GM18520 (cell line): ENCODE results near the gene AIRE.
A peak's percentile ranks its signal among the peaks of the same experiment; 100 is the strongest.
"Not testable (repeated sequence)": the region's sequence is repeated elsewhere in the genome, so short reads cannot be mapped to it uniquely, and the experiment has no call there.

Source experiments
- ATAC-seq: cut with Tn5 transposase; IDR thresholded peaks from one replicate; pipeline ENCODE4 v1.9.1; 2021; ENCODE audit not compliant: unreplicated experiment

The AIRE gene

GRCh38 chr21:44285138-44285992, at the start of gene AIRE:
Gene AIRE (plus strand): TSS chr21:44285876. CDS start chr21:44286007, 131 bp downstream.
- no peak for ATAC-seq

GRCh38 chr21:44240353-44240752, 45.3 kb upstream of the AIRE start:
- not testable (repeated sequence) for ATAC-seq

GRCh38 chr21:44240842-44241241, 44.8 kb upstream of the AIRE start, which contains the start of gene ICOSLG:
Gene ICOSLG (minus strand): TSS chr21:44240943. CDS start chr21:44240817, 126 bp downstream.
- not testable (repeated sequence) for ATAC-seq

- not testable (repeated sequence) for ATAC-seq
Observed at GRCh38 chr21:44241281-44241680, 44.4 kb upstream of the AIRE start.

- ATAC-seq: peak; percentile 48
Observed at GRCh38 chr21:44243980-44244379, 41.7 kb upstream of the AIRE start.

- not testable (repeated sequence) for ATAC-seq
Observed at GRCh38 chr21:44247904-44248303, 37.8 kb upstream of the AIRE start.

- ATAC-seq: not testable (repeated sequence)
Observed at GRCh38 chr21:44249204-44250037, 36.3 kb upstream of the AIRE start.

GRCh38 chr21:44253832-44254710, 31.6 kb upstream of the AIRE start:
- no peak for ATAC-seq

- ATAC-seq: no peak
Observed at GRCh38 chr21:44255511-44255981, 30.1 kb upstream of the AIRE start.

GRCh38 chr21:44258056-44258725, 27.5 kb upstream of the AIRE start:
- ATAC-seq: no peak

- ATAC-seq: no peak
Observed at GRCh38 chr21:44259082-44259705, 26.5 kb upstream of the AIRE start.

- ATAC-seq: no peak
Observed at GRCh38 chr21:44260066-44260465, 25.6 kb upstream of the AIRE start.

- no peak for ATAC-seq
Observed at GRCh38 chr21:44260791-44261631, 24.7 kb upstream of the AIRE start.

- ATAC-seq: no peak
Observed at GRCh38 chr21:44261675-44262295, 23.9 kb upstream of the AIRE start, which contains the start of gene DNMT3L. Gene DNMT3L (minus strand): TSS chr21:44261897. CDS start chr21:44261259, 638 bp downstream.

- no peak for ATAC-seq
Observed at GRCh38 chr21:44262338-44263056, 23.2 kb upstream of the AIRE start.

GRCh38 chr21:44263221-44263760, 22.4 kb upstream of the AIRE start:
- no peak for ATAC-seq

- ATAC-seq: no peak
Observed at GRCh38 chr21:44263768-44264167, 21.9 kb upstream of the AIRE start.
